Fibroblast of pulmonary artery (primary cell): ENCODE measurements around the gene ZNF469.

Experiments
- DNase-seq: peaks from one replicate; pipeline ENCODE4 v3.0.0-alpha.2; 2010; ENCODE audit warnings: low read depth
- H3K4me3 ChIP-seq: replicated peaks from 2 replicates; pipeline ENCODE4 v1.5.1; 2011; ENCODE audit warnings: low read depth, mild to moderate bottlenecking, control low read depth, low read length, moderate library complexity
- CTCF ChIP-seq: IDR thresholded peaks from 2 replicates; pipeline ENCODE4 v1.5.1; 2011; ENCODE audit warnings: mild to moderate bottlenecking, control low read depth, low read length, inconsistent platforms; ENCODE audit errors: missing control alignments

ZNF469 gene

GRCh38 chr16:88352261-88353200 lies 30.2 kb upstream of the ZNF469 start:
- no peak for TF ChIP-seq CTCF
- no peak for DNase-seq

GRCh38 chr16:88353232-88353631 lies 29.5 kb upstream of the ZNF469 start:
- H3K4me3 ChIP-seq, result no peak overlapping the region
- no peak for TF ChIP-seq CTCF
- DNase-seq, result no peak

More at GRCh38 chr16:88352261-88353200, 30.2 kb upstream of the ZNF469 start:
- no peak overlapping the region for H3K4me3 ChIP-seq

- no peak overlapping the region for H3K4me3 ChIP-seq
- no peak for DNase-seq
- TF ChIP-seq CTCF, result no peak
Measured at GRCh38 chr16:88353691-88354090, 29.1 kb upstream of the ZNF469 start.

GRCh38 chr16:88354229-88355092 lies 28.3 kb upstream of the ZNF469 start:
- no peak for TF ChIP-seq CTCF
- no peak overlapping the region for H3K4me3 ChIP-seq
- no peak for DNase-seq

GRCh38 chr16:88355093-88355388 lies 27.7 kb upstream of the ZNF469 start:
- TF ChIP-seq CTCF, result no peak

GRCh38 chr16:88355389-88356123 lies 27.2 kb upstream of the ZNF469 start:
- no peak for DNase-seq
- TF ChIP-seq CTCF, result no peak
- no peak overlapping the region for H3K4me3 ChIP-seq

More at GRCh38 chr16:88355093-88355388, 27.7 kb upstream of the ZNF469 start:
- no peak overlapping the region for H3K4me3 ChIP-seq
- DNase-seq, result no peak
